BE2C (cell line): ENCODE results near the gene MRO.

Experiments used
- DNase-seq: peaks from one replicate; pipeline ENCODE4 v3.0.0-alpha.2; 2020
- H3K27me3 ChIP-seq: fragments of 250-450 bp; sonication (Bioruptor Pico); 2 replicates; pipeline ENCODE4 v1.5.1; 2020; ENCODE audit warnings: mild to moderate bottlenecking
- H3K36me3 ChIP-seq: fragments of 250-450 bp; sonication (Bioruptor Pico); 2 replicates; pipeline ENCODE4 v1.5.1; 2020; ENCODE audit warnings: mild to moderate bottlenecking
- H3K4me1 ChIP-seq: fragments of 250-450 bp; sonication (Bioruptor Pico); 2 replicates; pipeline ENCODE4 v1.5.1; 2020
- H3K4me3 ChIP-seq: 2 replicates; pipeline ENCODE4 v1.5.1; 2011; ENCODE audit warnings: low read depth, low read length
- H3K9me3 ChIP-seq: fragments of 250-450 bp; sonication (Bioruptor Pico); 2 replicates; pipeline ENCODE4 v1.5.1; 2020
- CTCF ChIP-seq: IDR thresholded peaks from 2 replicates; pipeline ENCODE4 v1.5.1; 2012; ENCODE audit warnings: mild to moderate bottlenecking, low read depth, low read length

Gene MRO

GRCh38 chr18:50816419-50817166, 3.2 kb downstream of the MRO start:
- no peaks in the 10 kb centered on the region for H3K9me3 ChIP-seq
- TF ChIP-seq CTCF: no peak
- DNase-seq: no peak

GRCh38 chr18:50814395-50814794, 5.4 kb downstream of the MRO start:
- Histone ChIP-seq H3K36me3 (no peaks in the 10 kb centered on the region), H3K4me1 (no peaks in the 10 kb centered on the region), H3K9me3 (no peaks in the 10 kb centered on the region), H3K27me3 (no peaks in the 10 kb centered on the region), H3K4me3 (no peak overlapping the region)
- no peak for TF ChIP-seq CTCF
- no peak for DNase-seq

More at GRCh38 chr18:50816419-50817166, 3.2 kb downstream of the MRO start:
- H3K4me3 ChIP-seq: no peak overlapping the region
- H3K4me1 ChIP-seq: no peaks in the 10 kb centered on the region
- no peaks in the 10 kb centered on the region for H3K36me3 ChIP-seq
- H3K27me3 ChIP-seq: no peaks in the 10 kb centered on the region

GRCh38 chr18:50813353-50813752, 6.5 kb downstream of the MRO start:
- no peaks in the 10 kb centered on the region for H3K27me3 ChIP-seq
- no peak overlapping the region for H3K4me3 ChIP-seq
- H3K36me3 ChIP-seq: no peaks in the 10 kb centered on the region
- no peaks in the 10 kb centered on the region for H3K4me1 ChIP-seq
- TF ChIP-seq CTCF: no peak
- no peaks in the 10 kb centered on the region for H3K9me3 ChIP-seq
- no peak for DNase-seq

GRCh38 chr18:50812834-50813233, 7.0 kb downstream of the MRO start:
- Histone ChIP-seq H3K36me3 (no peaks in the 10 kb centered on the region), H3K4me3 (no peak overlapping the region), H3K27me3 (no peaks in the 10 kb centered on the region), H3K9me3 (no peaks in the 10 kb centered on the region), H3K4me1 (no peaks in the 10 kb centered on the region)
- no peak for DNase-seq
- no peak for TF ChIP-seq CTCF

- DNase-seq: no peak
- no peak for TF ChIP-seq CTCF
- H3K4me1 ChIP-seq: no peaks in the 10 kb centered on the region
- H3K9me3 ChIP-seq: no peaks in the 10 kb centered on the region
- no peaks in the 10 kb centered on the region for H3K27me3 ChIP-seq
- H3K36me3 ChIP-seq: no peaks in the 10 kb centered on the region
- no peak overlapping the region for H3K4me3 ChIP-seq
Measured at GRCh38 chr18:50807176-50807575, 12.6 kb downstream of the MRO start.

GRCh38 chr18:50806208-50806616, 13.6 kb downstream of the MRO start:
- DNase-seq: no peak
- TF ChIP-seq CTCF: no peak
- Histone ChIP-seq H3K4me1 (no peaks in the 10 kb centered on the region), H3K27me3 (no peaks in the 10 kb centered on the region), H3K9me3 (no peaks in the 10 kb centered on the region), H3K36me3 (no peaks in the 10 kb centered on the region), H3K4me3 (no peak overlapping the region)
